ENCODE measurements around the gene CACNG7.
"Not testable (repeated sequence)": the region's sequence is repeated elsewhere in the genome, so short reads cannot be mapped to it uniquely, and the experiment has no call there.

The CACNG7 gene

DNA sequence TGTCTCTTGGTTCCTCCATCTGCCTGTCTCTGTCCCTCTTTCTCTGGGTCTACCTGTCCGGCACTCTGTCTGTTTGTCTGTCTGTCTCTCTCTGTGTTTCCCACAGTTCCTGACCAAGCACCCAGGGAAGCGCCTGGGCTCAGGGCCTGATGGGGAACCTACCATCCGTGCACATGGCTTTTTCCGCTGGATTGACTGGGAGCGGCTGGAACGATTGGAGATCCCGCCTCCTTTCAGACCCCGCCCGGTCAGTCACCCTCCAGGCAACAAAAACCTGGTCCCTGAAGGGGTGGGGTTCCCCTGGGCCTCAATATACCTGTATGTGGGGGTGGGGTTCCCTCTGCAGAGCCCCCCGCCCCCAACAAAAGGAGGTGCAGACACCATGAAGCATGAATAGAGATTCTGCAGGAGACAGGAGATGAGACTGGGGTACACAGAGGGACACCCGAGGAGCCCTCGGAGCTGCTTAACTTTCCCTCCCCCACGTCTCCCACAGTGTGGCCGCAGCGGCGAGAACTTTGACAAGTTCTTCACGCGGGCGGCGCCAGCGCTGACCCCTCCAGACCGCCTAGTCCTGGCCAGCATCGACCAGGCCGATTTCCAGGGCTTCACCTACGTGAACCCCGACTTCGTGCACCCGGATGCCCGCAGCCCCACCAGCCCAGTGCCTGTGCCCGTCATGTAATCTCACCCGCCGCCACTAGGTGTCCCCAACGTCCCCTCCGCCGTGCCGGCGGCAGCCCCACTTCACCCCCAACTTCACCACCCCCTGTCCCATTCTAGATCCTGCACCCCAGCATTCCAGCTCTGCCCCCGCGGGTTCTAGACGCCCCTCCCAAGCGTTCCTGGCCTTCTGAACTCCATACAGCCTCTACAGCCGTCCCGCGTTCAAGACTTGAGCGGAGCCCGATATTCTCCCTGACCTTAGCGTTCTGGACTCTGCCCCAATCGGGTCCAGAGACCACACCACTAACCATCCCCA lies 2.6 kb upstream of the CACNG7 start:
- DNase-seq = no peak

DNA sequence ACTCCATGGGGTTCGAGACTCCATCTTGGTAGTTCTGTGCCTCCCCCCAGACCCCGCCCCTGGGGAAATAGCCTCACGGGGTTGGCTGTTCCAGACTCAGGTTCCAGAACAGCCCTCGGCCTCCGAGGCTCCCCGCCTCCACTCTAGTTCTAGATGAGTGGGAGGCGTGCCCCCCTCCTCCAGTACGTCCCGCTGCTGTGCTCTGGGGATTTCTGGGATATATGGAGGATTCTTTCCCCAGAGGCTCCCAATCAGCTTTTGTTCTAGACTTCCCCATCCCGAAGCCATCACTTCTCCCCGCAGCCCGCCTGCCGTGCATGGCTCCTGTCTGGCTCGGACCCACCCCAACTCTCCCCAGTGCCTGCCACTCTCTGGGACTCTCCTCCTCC lies 1.9 kb upstream of the CACNG7 start:
- no peak for DNase-seq

GRCh38 chr19:53907690-53908089 lies 1.4 kb upstream of the CACNG7 start:
- DNase-seq = no peak

DNA sequence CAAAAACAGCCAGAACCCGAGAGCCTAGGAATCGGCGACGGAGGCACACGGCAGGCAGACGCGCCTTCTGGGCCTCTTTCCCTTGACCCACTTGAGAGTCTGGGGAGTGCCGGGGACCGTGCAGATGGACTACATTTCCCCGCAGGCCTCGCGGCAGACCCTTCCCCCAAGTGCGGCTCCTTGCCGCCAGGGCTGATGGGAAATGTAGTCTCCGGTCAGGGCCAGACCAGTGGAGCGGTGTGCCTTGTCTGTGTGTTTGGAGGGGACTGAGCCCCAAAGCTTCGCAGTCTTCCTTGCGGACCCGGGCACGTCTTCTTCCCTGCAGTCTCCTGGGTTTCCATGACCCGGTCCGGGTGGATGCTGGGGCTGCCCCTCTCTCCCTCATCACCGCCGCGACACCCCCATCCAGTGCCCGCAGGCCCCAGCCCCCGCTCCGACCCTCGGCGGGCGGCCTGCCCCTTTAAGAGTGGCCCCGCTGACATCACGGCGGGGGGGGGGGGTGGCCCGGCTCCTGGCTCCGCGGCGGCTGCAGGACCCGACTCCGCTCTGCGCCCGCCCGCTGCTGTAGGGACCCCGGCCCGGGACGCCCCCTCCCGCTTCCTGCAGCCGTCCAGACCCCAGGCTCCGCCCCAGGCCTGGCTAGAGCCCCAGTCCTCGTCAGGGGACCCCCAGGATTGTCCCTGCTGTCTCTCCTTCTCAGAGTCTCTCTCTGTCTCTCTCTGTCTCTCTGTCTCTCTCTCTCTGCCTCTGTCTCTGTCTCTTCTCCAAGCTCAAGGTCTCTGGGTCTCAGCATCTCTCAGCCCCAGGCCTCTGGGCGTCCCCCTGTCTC lies 758 bp upstream of the CACNG7 start:
- no peak for DNase-seq

GRCh38 chr19:53909471-53910169 lies 542 bp downstream of the CACNG7 start:
- DNase-seq = no peak

DNA sequence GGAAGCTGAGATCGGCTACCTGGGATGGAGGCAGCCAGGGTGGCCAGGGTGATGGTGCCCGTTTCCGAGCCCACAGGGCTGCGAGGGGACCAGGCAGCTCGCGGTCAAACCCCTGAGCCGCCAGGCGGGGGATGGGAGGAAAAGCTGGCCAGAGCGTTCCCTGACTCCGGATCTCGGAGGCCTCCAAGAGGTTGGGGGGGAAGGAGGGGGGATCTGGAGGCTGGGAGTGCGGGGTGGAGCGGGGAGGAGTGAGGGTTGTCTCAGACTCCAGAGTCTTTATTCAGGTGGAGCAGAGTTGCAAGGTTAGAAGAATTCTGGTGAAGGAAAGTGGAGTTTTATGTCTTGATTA lies 1.1 kb downstream of the CACNG7 start:
- no peak for DNase-seq

GRCh38 chr19:53912653-53913052 lies 3.6 kb downstream of the CACNG7 start:
- no peak for DNase-seq

DNA sequence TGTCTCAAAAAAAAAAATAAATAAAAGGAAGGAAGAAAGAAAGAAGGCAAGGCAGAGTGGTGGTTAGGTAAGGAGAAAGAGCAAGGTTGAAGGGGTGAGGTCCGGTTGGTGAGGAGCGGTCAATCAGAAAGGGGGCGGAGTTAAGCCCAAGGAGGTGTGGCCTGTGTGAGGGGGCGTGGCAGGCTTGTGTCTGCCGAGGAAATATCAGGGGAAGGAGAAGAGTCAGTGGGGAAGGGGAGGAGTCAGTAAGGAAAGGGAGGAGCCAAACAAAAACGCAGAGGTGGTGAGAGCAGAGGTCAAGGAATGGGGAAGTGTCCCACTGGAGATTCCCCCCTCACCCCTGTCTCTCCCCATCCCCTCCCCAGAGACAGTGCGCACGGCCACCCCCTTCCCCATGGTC lies 5.9 kb downstream of the CACNG7 start:
- DNase-seq = no peak

DNA sequence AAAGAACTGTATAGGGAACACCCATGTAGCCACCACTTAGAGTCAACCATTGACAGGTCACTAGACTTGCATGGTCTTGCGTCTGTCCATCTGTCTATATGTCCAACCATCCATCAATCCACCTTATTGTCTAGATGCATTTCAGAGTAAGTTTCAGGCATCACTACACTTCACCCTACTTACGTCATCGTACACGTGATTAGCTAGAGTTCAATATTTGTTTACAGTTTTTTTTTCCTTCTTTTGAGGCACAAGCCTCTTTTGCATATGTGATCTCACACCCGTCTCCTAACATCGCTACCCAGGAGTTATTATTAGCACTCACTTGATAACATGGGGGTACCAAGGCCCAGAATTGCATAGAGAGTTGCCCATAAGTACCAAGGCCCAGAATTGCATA lies 6.9 kb downstream of the CACNG7 start:
- DNase-seq = no peak

DNA sequence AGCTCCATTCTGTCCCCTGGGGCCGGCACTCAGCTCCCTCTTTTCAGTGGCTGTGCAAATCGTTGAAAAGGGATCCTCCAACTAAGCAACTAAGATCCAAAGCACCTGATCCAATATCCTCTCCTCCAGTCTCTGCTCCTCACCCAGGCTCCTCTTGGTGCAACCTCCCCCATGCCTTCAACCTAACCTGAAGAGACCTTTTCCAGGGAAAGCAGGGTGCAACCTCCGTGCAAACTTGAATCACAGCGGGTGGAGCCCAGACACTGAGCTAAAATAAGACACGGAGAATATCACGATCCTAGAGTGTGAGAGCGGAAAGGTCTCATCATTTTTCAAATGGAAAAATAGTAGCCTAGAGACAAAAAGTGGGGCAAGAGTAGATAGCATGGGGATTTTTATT lies 8.3 kb downstream of the CACNG7 start:
- no peak for DNase-seq

DNA sequence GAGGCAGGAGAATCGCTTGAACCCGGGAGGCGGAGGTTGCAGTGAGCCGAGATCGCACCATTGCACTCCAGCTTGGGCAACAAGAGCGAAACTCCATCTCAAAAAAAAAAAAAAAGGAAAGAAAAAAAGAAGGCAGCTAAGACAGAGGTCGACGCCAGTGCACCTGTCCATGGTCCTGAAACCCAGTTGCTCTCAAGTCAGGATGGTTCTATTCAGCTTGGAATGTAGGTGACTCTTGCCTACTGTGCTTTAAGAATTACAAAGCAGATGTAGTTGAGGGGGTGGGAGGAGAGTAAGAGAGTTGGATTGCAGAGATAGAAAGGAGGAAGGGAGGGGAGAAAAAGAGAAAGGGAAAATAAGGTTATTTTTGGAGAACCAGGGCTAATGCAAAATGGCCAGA lies 18.7 kb downstream of the CACNG7 start:
- peak; percentile 56 for DNase-seq

DNA sequence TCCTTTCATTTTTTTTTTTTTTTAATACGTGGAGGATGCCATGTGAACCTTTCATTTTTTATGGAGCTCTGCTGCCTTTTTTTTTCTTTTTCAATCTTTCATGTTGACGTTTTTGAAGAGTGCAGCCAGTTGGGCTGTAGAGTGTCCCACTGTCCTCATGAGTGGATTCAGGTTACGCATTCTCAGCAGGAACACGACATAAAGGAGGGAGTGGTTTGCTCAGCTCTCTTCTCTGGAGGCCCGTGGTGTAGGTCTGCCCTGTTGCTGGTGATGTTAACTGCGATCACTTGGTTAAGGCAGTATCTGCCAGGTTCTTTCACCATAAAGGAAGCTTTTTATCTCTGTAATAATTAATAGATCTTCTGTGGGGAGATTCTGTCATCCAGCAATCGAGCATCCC lies 27.0 kb downstream of the CACNG7 start:
- no peak for DNase-seq

DNA sequence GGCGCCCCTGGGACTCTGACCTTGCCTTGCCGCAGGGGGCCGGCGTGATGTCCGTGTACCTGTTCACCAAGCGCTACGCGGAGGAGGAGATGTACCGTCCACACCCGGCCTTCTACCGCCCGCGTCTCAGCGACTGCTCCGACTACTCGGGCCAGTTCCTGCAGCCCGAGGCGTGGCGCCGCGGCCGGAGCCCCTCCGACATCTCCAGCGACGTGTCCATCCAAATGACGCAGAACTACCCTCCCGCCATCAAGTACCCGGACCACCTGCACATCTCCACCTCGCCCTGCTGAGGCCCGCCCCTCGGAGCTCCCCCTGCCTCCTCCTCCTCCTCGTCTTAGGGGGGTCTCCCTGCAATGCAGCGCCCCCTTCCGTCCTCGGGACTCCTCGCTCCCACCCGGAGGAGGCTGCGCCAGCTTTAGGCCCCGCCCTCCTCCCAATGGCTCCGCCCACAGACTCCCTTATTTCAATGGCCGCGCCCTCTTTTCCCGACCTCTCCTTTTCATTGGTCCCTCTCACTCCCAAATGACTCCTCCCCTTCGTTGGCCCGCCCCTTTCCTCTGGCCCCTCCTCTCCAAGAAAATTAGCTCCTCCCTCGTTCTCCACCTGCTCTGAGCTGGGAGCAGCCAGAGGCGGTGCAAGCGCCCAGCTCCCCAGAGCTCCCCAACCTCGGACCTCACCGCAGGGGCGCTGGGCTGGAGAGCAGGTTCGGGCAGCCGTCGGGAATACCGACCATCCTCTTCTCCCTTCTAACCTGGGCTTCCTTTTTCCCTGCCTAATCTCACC lies 33.1 kb downstream of the CACNG7 start:
- no peak for DNase-seq

GRCh38 chr19:53944416-53944815 lies 35.3 kb downstream of the CACNG7 start:
- DNase-seq = no peak

DNA sequence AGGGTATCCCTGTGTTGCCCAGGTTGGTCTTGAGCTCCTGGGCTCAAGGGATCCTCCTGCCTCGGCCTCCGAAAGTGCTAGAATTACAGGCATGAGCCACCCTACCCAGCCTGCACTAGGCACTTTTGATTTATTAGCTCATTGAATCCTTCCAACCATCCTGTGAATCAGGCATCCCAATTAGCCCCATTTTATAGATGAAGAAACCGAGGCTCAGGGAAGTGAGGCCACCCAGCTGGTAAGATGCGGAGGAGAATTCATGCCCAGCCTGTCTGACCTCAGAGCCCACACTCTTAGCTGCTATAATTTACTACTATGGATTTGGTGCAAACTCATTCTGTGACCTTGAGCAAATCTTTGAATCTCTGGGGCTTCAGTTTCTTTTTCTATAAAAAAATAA lies 35.9 kb downstream of the CACNG7 start:
- DNase-seq = no peak

DNA sequence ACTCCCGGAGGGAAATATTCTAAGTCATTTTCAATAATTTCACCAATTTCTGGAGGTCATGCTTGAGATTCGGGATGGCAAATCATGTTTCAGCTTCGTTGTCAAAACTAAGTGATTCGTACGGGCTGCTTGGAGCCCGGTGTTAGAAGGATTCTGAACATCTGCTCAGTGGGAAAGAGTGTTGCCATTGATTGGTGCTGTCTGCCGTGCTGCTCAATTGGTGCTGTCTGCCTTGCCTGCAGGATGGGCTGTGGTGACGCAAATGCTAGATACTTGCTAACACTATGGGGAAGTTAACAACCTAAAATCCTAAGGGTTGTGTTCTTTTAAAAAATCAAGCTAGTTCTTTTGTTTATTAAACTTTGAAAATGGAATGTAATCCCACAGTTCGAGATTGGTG lies 36.4 kb downstream of the CACNG7 start:
- peak; percentile 39 for DNase-seq

GRCh38 chr19:53945998-53946397 lies 36.9 kb downstream of the CACNG7 start:
- DNase-seq = no peak

- DNase-seq = no peak
These were observed 38.5 kb downstream of the CACNG7 start for GRCh38 chr19:53947624-53948023.

DNA sequence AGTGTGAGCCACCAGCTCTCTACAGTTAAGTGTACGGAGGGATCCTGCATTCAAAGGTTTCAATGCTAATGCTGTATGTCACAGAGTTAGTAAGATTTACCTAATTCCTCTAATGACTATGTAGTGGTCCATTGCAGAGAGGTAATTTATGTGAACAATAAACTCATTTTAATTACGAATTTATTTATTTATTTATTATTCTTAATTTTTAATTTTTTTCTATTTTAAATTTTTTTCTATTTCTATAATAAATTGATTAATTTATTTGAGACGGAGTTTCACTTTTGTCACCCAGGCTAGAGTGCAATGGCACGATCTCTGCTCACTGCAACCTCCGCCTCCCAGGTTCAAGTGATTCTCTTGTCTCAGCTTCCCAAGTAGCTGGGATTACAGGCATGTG lies 39.5 kb downstream of the CACNG7 start:
- not testable (repeated sequence) for DNase-seq

GRCh38 chr19:53951436-53951835 lies 42.4 kb downstream of the CACNG7 start:
- DNase-seq = no peak

DNA sequence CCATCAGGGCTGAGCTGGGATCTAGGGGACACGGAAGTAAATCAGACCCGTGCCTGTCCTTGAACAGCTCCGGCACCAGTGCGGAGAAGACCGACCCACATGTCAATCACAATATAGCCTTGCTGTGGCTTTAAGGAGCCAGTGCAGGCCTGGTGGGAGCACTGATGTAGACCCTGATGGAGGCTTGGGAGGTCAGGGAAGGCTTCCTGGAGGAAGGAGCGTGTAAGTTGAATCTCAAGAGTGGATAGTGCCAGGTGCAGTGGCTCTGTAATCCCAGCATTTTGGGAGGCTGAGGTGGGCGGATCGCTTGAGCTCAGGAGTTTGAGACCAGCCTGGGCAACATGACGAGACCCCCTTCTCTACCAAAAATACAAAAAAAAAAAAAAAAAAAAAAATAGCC lies 42.9 kb downstream of the CACNG7 start:
- DNase-seq = no peak

GRCh38 chr19:53953383-53953782 lies 44.3 kb downstream of the CACNG7 start:
- DNase-seq = no peak

Measured in MV-4-11 (cell line).